B cell (primary cell): ENCODE data around the gene SLC2A14.

Experiments used
- EZH2 ChIP-seq: IDR thresholded peaks from 2 replicates; pipeline ENCODE4 v1.6.1; 2012; ENCODE audit warnings: borderline replicate concordance, low read depth, mild to moderate bottlenecking, moderate library complexity, low read length; ENCODE audit not compliant: insufficient read depth, poor library complexity, severe bottlenecking
- TF ChIP-seq, protein P1 (sequence below): fragments of 200-600 bp; IDR thresholded peaks from one replicate; pipeline ENCODE4 v1.8.0; 2022; ENCODE audit warnings: antibody characterized with exemption, mild to moderate bottlenecking

DNA sequence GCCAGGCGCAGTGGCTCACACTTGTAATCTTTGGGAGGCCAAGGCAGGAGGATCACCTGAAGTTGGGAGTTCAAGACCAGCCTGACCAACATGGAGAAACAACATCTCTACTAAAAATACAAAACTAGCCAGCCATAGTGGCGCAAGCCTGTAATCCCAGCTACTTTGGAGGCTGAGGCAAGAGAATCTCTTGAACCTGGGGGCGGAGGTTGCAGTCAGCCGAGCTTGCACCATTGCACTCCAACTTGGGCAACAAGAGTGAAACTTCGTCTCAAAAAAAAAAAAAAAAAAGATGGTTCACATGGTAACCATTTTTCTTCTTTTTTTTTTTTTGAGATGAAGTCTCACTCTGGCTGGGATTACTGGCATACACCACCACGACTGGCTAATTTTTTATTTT is 35.3 kb downstream of the SLC2A14 start:
- TF ChIP-seq, protein P1, sequence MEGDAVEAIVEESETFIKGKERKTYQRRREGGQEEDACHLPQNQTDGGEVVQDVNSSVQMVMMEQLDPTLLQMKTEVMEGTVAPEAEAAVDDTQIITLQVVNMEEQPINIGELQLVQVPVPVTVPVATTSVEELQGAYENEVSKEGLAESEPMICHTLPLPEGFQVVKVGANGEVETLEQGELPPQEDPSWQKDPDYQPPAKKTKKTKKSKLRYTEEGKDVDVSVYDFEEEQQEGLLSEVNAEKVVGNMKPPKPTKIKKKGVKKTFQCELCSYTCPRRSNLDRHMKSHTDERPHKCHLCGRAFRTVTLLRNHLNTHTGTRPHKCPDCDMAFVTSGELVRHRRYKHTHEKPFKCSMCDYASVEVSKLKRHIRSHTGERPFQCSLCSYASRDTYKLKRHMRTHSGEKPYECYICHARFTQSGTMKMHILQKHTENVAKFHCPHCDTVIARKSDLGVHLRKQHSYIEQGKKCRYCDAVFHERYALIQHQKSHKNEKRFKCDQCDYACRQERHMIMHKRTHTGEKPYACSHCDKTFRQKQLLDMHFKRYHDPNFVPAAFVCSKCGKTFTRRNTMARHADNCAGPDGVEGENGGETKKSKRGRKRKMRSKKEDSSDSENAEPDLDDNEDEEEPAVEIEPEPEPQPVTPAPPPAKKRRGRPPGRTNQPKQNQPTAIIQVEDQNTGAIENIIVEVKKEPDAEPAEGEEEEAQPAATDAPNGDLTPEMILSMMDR: no peak
- TF ChIP-seq EZH2: no peak
